ENCODE results near the gene TAL2. TPM values are rescaled to one million over a fixed set of nuclear protein-coding genes. Genes with fewer than 3 reads are reported as not detected.

Gene TAL2
- total and polyA plus RNA-seq, 9 of the 15 experiments (the other 6 are each of a cell fraction or from before 2014, with no cell fraction given), result 0.21 to 3.7 (median 1.1) TPM; not detected in 1

DNA sequence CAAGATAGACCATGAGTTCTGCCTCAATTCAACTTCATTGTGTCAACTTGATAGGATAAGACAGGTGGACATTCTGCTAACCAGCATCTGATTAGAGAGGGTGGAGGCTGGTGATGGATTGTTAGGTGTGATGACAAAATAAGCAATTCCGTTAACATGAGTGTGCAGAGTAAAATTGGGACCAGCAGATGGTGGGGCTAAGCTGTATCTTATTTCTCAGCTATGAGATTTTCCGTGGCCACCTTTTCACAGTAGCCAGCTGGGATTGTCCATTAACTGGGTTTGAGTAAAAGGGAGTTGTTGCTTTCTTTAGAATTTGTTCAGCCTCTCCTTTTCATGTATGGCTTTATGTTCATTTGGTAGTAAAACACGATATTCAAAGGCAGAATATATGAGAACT is 28.8 kb upstream of the TAL2 start:
- Histone ChIP-seq H3K27ac (ENCODE audit: extremely low read depth, low read depth, low read length) (no peak overlapping the region), H4K20me1 (replicated peaks; ENCODE audit: control insufficient read depth, insufficient read depth, low read length) (no peaks in the 10 kb centered on the region), H2AFZ (ENCODE audit: low read depth, low read length) (no peak overlapping the region), H3K4me1 (replicated peaks in 1 of 2; ENCODE audit: control insufficient read depth in 2 of 2, insufficient read depth in 2 of 2, low read length in 2 of 2) (no peaks in the 10 kb centered on the region), H3K4me3 (no peak overlapping the region), H3K79me2 (ENCODE audit: control insufficient read depth, insufficient read depth, low read length) (no peaks in the 10 kb centered on the region), H3K27me3 (ENCODE audit: control insufficient read depth in 2 of 2, insufficient read depth in 2 of 2, low read length in 2 of 2) (no peaks in the 10 kb centered on the region), H3K36me3 (ENCODE audit: control insufficient read depth, insufficient read depth, low read length) (no peaks in the 10 kb centered on the region; the same call in 1 of the 3 replicates), H3K9me3 (replicated peaks; ENCODE audit: control insufficient read depth, insufficient read depth, low read depth, low read length) (no peaks in the 10 kb centered on the region), H3K9me1 (ENCODE audit: control insufficient read depth, insufficient read depth, low read length) (no peaks in the 10 kb centered on the region), H3K4me2 (ENCODE audit: insufficient read depth, low read length) (no peak overlapping the region), H3K9ac (ENCODE audit: insufficient read depth in 1 of 2, low read depth in 2 of 2, low read length in 2 of 2) (no peak overlapping the region)
- in situ Hi-C loops (cut with MboI), result no loop called here
- TF ChIP-seq, protein P1, sequence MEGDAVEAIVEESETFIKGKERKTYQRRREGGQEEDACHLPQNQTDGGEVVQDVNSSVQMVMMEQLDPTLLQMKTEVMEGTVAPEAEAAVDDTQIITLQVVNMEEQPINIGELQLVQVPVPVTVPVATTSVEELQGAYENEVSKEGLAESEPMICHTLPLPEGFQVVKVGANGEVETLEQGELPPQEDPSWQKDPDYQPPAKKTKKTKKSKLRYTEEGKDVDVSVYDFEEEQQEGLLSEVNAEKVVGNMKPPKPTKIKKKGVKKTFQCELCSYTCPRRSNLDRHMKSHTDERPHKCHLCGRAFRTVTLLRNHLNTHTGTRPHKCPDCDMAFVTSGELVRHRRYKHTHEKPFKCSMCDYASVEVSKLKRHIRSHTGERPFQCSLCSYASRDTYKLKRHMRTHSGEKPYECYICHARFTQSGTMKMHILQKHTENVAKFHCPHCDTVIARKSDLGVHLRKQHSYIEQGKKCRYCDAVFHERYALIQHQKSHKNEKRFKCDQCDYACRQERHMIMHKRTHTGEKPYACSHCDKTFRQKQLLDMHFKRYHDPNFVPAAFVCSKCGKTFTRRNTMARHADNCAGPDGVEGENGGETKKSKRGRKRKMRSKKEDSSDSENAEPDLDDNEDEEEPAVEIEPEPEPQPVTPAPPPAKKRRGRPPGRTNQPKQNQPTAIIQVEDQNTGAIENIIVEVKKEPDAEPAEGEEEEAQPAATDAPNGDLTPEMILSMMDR (IDR thresholded peaks at IDR 0.05 in 2 of 3, conservative IDR thresholded peaks at IDR 0.05 in 1 of 3; ENCODE audit: insufficient read depth in 2 of 3, low read depth in 1 of 3, low read length in 3 of 3), result peak in 1 of 3 experiments; percentile 24; a peak in 2 of 6 replicates
- TF ChIP-seq MEIS2 (IDR thresholded peaks at IDR 0.05; ENCODE audit: partially characterized antibody) (peak; percentile 34), ZZZ3 (IDR thresholded peaks at IDR 0.05) (no peak), CBFA2T3 (IDR thresholded peaks at IDR 0.05) (0 out of 2 replicates have a peak, but pooled peaks have one; percentile 8)
- no TSS peak for BruUV-seq (replicated peaks)
- 27% methylated on average over 3 of the region's 3 CpGs for whole genome bisulfite sequencing (ENCODE audit: insufficient coverage, low coverage, missing lambda C conversion rate)
- intact Hi-C loops (cut with micrococcal nuclease), result no loop called here
- FAIRE-seq, result no peak
- ChIA-PET CTCF (ENCODE audit: low intra/inter-chr PET ratio) (no interaction called here), POLR2A (interaction anchor here (0.6 to 1.7 kb wide), 3 partner anchors 12 to 65 kb away, joined by 3 to 7 read pairs (median 3); no protein-coding TSS in a partner anchor)
- ATAC-seq, result peak; percentile 63
- no peak for DNase-seq (ENCODE audit: extremely low read depth in 1 of 4, low spot score in 3 of 4)

Measured in K562 (cell line).